ENCODE results near the gene SMIM13.

SMIM13 gene

GRCh38 chr6:11146117-11146826 lies 52.6 kb downstream of the SMIM13 start:
- in situ Hi-C loops (cut with MboI; ENCODE audit: low sequenced_read_pairs): no loop called here

GRCh38 chr6:11149551-11149950 lies 55.9 kb downstream of the SMIM13 start:
- in situ Hi-C loops (cut with MboI; ENCODE audit: low sequenced_read_pairs): no loop called here

DNA sequence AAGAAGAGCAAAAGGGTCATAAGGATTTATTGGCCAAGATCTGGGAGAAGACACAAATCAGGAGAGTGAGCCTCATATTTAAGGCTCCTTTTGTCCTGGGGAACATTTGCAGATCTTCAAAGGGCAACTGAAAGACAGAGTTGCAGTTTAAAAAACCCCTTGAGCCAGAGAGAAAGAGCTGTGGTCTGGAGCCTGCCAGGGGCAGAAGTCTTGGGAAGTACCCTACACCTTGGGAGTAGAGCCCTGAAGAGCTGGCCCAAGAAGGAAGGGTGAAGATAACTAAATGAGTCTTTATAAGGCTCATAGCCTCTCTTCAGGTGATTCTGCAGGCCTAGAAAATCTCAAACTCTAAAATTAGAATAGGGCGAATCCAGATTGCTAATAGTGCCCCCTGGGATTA lies 57.9 kb downstream of the SMIM13 start:
- in situ Hi-C loops (cut with MboI; ENCODE audit: low sequenced_read_pairs): no loop called here

DNA sequence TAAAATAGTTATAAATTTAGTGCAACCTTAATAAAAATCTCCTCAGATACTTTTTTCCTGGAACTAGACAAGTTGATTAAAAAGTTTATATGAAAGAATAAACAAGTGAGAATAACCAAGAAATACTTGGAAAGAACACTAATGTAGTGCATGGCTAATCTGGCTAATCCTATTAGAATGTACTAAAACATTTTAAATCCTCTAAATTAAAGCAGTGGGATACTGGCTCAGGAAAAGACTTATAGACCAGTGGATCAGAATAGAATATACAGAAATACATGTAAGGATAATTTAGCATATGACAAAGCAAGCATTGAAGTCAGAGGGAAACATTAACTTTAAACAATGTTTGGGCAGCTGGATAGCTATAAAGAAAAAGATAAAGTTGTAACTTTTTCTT lies 58.9 kb downstream of the SMIM13 start:
- in situ Hi-C loops (cut with MboI; ENCODE audit: low sequenced_read_pairs): no loop called here

DNA sequence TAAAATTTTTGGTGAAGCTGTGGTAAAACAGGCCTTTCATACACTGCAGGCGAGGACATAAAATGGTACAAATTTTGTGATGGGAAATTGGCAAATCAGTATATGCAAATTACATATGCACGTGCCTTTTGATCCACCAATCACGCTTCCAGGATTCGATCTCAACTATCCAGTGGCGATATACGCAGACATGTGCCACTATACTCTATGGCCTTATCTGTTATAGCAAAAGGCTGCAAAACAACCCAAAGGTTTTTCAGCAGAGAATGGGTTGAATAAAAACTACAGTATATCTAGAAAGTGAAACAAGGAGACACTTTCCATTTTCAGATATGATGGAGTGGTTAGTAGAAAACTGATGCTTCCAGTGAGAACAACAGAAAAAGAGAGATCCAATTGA lies 59.8 kb downstream of the SMIM13 start:
- in situ Hi-C loops (cut with MboI; ENCODE audit: low sequenced_read_pairs): no loop called here

DNA sequence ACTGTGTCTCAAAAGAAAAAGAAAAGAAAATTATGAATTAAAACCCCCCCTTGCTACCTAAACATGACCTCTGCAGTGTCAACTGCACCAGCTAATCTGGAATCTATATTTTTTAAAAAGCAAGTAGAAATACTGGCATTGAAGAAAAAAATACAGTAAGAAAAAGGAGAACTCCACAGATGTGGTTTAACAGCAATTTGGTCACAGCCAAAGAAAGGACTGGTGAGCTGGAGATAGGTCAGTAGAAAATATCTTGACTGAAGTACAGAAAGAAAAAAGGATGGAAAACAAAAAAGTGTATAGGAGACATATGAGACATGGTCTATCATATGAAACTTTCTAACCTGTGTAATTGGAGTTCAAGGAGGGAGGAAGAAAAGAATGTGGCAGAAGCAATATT lies 62.0 kb downstream of the SMIM13 start:
- in situ Hi-C loops (cut with MboI; ENCODE audit: low sequenced_read_pairs): no loop called here

DNA sequence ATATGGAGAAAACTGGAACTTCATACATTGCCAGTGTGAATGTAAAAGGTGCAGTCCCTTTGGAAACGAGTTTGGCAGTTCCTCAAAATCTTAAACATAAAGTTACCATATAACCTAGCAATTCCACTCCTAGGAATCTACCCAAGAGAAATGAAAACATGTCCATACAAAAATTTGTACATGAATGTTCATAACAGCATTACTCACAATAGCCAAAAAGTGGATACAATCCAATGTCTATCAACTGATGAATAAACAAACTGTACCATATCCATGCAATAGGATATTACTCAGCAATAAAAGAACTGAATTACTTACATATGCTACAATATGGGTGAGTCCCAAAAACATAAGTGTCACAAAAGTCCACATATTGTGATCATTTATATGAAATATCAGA lies 66.6 kb downstream of the SMIM13 start:
- in situ Hi-C loops (cut with MboI; ENCODE audit: low sequenced_read_pairs): no loop called here

GRCh38 chr6:11161031-11161956 lies 67.7 kb downstream of the SMIM13 start:
- in situ Hi-C loops (cut with MboI; ENCODE audit: low sequenced_read_pairs): no loop called here

GRCh38 chr6:11162262-11162661 lies 68.6 kb downstream of the SMIM13 start:
- in situ Hi-C loops (cut with MboI; ENCODE audit: low sequenced_read_pairs): no loop called here

DNA sequence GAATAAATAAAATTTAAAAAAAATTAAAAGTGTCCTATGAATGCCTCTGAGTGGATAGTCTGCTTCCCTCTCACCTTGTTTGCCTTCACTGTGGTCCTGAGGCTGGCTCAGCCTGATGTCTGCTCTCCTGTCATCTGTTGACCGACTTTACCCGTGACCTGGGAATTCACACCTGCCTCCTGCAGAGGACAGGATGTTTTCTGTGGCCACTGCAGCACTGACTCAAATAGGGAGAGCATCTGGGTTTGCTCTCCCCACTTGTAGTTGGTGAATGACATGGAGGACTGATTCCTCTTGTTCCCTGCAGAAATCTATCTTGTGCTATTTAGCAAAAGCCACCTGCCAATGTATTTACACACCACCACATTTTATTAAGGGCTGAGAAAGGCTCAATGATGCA lies 70.3 kb downstream of the SMIM13 start:
- in situ Hi-C loops (cut with MboI; ENCODE audit: low sequenced_read_pairs): no loop called here

GRCh38 chr6:11164717-11165646 lies 71.3 kb downstream of the SMIM13 start:
- in situ Hi-C loops (cut with MboI; ENCODE audit: low sequenced_read_pairs): no loop called here

DNA sequence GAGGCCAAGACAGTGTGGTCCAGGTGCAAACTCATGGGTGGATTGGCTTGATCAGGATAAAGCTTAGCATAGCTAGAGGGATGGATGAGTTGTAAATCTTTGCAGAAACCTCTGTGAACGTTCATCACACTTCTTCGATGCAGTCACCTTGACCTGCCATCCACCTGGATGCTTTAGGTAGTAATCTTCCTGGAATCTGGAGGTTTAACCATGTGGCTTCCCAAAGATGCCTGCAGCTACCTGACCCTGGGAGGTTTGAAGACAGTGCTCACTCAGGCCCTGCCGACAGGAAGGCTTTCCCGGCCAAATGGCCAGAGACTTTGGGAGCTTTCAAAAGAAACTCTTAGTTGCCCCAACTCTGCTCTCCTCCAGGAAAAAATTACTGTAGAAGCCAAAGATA lies 73.3 kb downstream of the SMIM13 start:
- in situ Hi-C loops (cut with MboI; ENCODE audit: low sequenced_read_pairs): no loop called here

GRCh38 chr6:11168091-11168635 lies 74.5 kb downstream of the SMIM13 start:
- in situ Hi-C loops (cut with MboI; ENCODE audit: low sequenced_read_pairs): no loop called here

DNA sequence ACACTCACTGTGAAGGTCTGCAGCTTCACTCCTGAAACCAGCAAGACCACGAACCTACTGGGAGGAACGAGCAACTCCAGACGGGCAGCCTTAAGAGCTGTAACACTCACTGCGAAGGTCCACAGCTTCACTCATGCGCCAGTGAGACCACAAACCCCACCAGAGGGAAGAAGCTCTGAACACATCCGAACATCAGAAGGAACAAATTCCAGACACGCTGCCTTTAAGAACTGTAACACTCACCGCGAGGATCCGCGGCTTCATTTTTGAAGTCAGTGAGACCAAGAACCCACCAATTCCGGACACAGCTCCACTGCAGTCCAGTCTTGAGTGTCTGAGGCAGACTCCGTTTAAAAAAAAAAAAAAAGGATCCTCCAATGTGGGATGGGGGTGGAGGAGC lies 78.3 kb downstream of the SMIM13 start:
- in situ Hi-C loops (cut with MboI; ENCODE audit: low sequenced_read_pairs): no loop called here

- in situ Hi-C loops (cut with MboI; ENCODE audit: low sequenced_read_pairs): no loop called here
Observed at GRCh38 chr6:11172501-11173327, 79.1 kb downstream of the SMIM13 start.

- in situ Hi-C loops (cut with MboI; ENCODE audit: low sequenced_read_pairs): no loop called here
Observed at GRCh38 chr6:11174242-11174611, 80.6 kb downstream of the SMIM13 start.

- in situ Hi-C loops (cut with MboI; ENCODE audit: low sequenced_read_pairs): no loop called here
Observed at GRCh38 chr6:11177271-11177670, 83.6 kb downstream of the SMIM13 start.

DNA sequence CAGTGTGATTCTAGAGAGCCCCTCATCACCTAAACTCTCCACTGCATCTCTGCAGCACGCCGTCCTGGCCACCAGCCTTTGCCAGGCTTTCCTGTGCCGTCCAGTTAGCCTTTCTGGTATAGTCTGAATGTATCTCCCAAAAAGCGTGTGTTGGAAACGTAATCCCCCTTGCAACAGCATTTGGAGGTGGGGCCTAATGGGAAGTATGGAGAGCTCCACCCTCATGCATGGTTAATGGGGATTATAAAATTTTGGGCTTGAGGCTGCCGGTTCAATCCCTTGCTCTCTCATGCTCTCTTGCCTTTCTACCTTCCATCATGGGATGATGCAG lies 85.4 kb downstream of the SMIM13 start:
- in situ Hi-C loops (cut with MboI; ENCODE audit: low sequenced_read_pairs): no loop called here

- in situ Hi-C loops (cut with MboI; ENCODE audit: low sequenced_read_pairs): no loop called here
Observed at GRCh38 chr6:11179419-11180202, 86.0 kb downstream of the SMIM13 start.

Data from hTERT RPE-1 (cell line).